GM18861 (cell line): Measurements from ENCODE around the gene JAML.

Experiments used
- ATAC-seq: cut with Tn5 transposase; IDR thresholded peaks from one replicate; pipeline ENCODE4 v1.9.1; 2021; ENCODE audit not compliant: unreplicated experiment

The JAML gene

GRCh38 chr11:118169300-118170140, 55.3 kb downstream of the JAML start:
- no peak for ATAC-seq

DNA sequence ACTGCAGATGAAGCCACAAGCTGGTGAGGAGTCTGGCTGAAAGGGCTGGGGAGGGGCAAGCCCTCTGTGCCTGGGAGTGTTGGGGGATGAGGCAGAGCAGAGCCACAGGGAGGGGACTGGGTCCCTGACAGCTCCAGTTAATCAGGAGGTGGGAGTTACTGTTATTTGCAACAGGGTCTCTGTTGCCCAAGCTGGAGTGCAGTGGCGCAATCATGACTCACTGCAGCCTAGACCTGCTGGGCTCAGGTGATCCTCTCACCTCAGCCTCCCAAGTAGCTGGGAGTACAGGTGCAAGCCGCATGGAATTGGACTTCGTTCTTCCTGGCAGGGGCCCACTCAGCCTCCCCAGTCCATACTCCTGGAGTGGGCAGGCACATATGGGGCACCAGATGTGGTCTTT, 56.1 kb downstream of the JAML start:
- ATAC-seq, result no peak

- no peak for ATAC-seq
Observed at GRCh38 chr11:118168316-118168715, 56.5 kb downstream of the JAML start.

GRCh38 chr11:118167906-118168305, 56.9 kb downstream of the JAML start:
- ATAC-seq, result no peak

GRCh38 chr11:118167253-118167652, 57.6 kb downstream of the JAML start:
- no peak for ATAC-seq

DNA sequence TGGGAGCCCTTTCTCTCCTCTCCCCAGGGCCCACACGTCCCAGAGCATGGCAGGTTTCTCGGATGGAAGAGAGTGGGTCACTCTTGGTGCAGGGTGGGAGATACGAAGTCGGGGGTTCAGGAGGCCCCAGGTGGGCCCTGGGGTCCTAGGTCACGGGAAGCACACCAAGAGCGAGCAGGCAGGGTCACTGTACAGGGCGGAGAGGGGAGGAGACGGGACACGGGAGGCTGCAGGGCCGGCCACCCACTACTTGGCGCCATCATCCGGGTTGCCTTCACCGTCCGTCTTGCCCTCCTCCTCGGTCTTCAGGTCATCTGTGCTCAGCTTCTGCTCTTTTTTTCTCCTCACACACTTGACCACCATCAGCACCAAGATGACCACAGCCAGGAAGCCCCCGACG, 58.2 kb downstream of the JAML start:
- ATAC-seq, result no peak

GRCh38 chr11:118164885-118165284, 59.9 kb downstream of the JAML start:
- no peak for ATAC-seq

GRCh38 chr11:118163494-118163893, 61.3 kb downstream of the JAML start:
- ATAC-seq, result no peak

DNA sequence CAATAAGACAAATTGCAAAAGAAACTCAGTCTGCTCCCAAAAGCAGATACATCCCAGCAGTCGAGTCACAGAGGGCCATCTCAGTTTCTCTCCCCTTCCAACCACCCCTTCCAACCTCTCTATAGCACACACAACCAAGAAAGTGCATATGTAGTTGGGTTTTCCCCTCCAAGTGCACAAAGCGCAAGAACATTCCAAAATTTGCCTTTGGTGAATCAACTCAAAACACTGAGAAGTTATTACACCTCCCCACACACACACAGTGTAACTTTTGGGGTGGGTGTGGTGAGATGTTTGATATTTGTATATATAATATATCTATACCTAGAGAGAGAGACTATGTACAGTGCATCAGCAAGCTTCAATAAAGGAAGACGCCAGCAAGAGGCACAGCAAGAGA, 62.0 kb downstream of the JAML start:
- no peak for ATAC-seq

GRCh38 chr11:118161786-118162185, 63.0 kb downstream of the JAML start:
- ATAC-seq, result no peak

DNA sequence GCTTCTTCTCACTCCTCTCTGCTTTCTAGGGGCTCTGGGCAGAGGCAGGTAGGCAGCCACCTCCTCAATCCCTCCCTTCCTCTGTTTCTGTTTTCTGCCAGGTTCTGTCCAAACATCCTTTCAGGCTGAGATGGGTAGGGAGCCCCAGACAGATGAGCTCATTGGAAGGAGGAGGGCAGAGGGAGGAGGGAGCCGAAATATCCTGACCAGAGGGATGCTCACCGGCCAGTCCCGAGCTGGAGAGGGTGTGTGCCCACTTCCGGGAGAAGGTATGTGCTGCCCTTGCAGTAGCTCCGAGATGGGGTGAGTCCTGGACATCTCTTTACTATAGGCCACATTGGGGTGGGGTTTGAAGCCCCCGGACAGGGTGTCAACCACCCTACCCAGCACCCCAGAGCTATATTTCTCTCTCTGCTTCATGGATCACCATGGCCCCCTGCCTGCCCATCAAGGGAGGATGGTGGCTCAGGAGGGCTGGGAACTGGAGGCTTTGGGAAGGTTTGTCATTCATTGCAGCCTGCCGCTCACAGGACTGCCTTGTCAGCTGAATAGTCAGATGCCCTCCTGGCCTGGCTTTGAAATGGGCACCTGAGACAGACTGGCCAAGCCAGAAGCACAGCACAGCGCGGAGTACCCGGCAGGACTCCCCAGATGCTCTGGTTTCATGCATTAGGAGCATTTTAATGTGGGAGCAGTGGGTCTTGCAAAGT, 67.5 kb downstream of the JAML start:
- no peak for ATAC-seq

DNA sequence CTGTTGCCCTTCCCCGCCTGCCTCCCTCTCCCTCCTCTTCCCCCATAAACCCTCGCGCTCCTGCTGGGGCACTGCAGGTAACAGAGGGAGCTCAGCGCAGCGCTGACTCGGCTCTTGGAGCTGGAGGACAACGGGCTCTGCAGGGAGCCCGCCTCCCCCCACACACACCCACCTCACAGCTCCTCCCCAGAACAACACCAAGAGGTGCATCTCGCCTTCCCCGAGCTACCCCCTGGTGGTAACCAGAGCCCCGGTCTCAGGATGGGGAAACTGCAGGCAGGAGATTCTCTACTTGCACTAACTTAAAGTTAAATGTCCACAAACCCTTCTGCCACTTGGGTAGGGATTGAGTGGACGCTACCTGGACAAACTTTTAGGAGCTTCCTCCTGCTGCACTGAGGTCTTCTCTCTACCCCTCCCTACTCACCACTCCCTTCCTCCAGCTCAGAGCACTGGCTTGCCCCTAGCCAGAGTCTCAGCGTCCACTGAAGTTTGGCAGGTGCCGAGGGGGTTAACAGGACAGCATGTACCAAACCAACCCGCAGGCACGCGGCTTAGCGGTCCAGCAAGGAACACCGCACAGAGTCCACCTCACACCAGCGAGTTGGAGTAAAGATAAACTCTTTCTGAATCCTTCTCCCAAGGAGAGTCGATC, 68.2 kb downstream of the JAML start:
- no peak for ATAC-seq

GRCh38 chr11:118155776-118156530, 68.9 kb downstream of the JAML start:
- ATAC-seq, result no peak

GRCh38 chr11:118154641-118155040, 70.2 kb downstream of the JAML start:
- ATAC-seq, result no peak

DNA sequence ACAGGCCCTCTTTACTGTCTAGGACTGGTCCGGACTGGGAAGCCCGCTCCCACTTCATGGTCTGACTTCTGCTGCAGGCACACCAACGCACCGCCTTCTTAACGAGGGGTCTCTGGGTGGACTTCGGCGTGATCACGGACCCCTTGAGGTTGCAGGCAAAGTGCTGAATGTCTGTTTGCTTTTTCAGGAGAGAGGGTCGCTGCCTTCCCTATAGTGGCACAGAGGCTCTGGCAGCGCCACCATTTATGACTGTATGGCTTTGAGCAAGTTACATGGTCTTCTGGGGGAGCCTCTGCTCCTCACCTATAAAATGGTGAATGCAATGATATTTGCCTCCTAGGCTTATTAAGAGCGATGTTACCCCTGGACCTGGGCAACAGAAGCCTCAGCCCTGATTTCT, 70.8 kb downstream of the JAML start:
- ATAC-seq, result no peak

DNA sequence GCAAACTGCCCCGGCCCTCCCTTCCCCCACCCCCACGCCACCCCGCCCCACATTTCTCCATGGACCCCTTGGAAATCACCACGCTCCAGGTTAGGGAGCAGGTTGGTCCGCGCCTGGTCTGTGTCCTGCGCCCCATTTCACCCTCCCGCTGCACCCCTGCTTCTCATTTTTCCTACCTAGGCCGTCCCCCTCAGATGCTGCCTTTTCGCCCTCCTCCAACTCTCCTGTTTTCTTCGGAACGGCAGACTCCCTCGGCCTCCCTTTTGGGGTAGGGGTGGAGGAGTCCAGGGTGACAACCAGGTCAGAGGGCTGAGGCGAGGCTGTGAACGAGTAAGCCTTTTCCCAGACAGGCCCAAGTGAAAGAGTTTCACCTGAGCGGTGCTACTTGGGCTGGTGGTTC, 71.3 kb downstream of the JAML start:
- ATAC-seq, result no peak

- ATAC-seq, result no peak
Observed at GRCh38 chr11:118152552-118153471, 72.0 kb downstream of the JAML start, which contains the start of gene SCN4B. Gene SCN4B (minus strand): TSS chr11:118152823. CDS start chr11:118152673, 150 bp downstream.

GRCh38 chr11:118152020-118152551, 72.7 kb downstream of the JAML start:
- no peak for ATAC-seq

GRCh38 chr11:118151431-118151830, 73.4 kb downstream of the JAML start:
- no peak for ATAC-seq

GRCh38 chr11:118149493-118149892, 75.3 kb downstream of the JAML start:
- no peak for ATAC-seq
